H4 (cell line): Measurements from ENCODE around the gene CCDC33. TPM values are rescaled to one million over a fixed set of nuclear protein-coding genes. Genes with fewer than 3 reads are reported as not detected.
A peak's percentile ranks its signal among the peaks of the same experiment; 100 is the strongest.

Experiments
- DNase-seq: peaks from one replicate; pipeline ENCODE4 v3.0.0-alpha.2; 2015; ENCODE audit warnings: low spot score
- total RNA-seq: library from RNA; depleted of rRNA; stranded (reverse); fragments of >200 nt; shearing (Covaris generic); gene quantifications from 2 replicates; pipeline ENCODE4 v1.2.3, GENCODE V29; 2014; rRNA removed

The CCDC33 gene
- total RNA-seq, 1 experiment from 2014 or later, result 2.0 TPM

- DNase-seq, result no peak
Observed at GRCh38 chr15:74380361-74381189, 144.4 kb downstream of the CCDC33 start.

GRCh38 chr15:74381190-74381453 is 145.0 kb downstream of the CCDC33 start:
- DNase-seq, result no peak

- no peak for DNase-seq
Observed at GRCh38 chr15:74381481-74381880, 145.4 kb downstream of the CCDC33 start.

GRCh38 chr15:74382004-74382816 is 146.1 kb downstream of the CCDC33 start:
- peak; percentile 57 for DNase-seq

GRCh38 chr15:74383286-74383685 is 147.2 kb downstream of the CCDC33 start:
- DNase-seq, result no peak

GRCh38 chr15:74383695-74384565 is 147.8 kb downstream of the CCDC33 start:
- DNase-seq, result no peak

- DNase-seq, result no peak
Observed at GRCh38 chr15:74384566-74384880, 148.4 kb downstream of the CCDC33 start.

- peak; percentile 37 for DNase-seq
Observed at GRCh38 chr15:74384881-74385643, 148.9 kb downstream of the CCDC33 start.

- DNase-seq, result no peak
Observed at GRCh38 chr15:74385733-74386132, 149.6 kb downstream of the CCDC33 start.

Other genes with a start within 250 kb of the CCDC33 start
- 5.2 and 6.7 TPM in 2 replicates for gene STOML1, start 244.0 kb upstream of the CCDC33 start, total RNA-seq
- gene PML, start 241.6 kb upstream of the CCDC33 start, total RNA-seq, result 19.0 and 20.0 TPM in 2 replicates
- not detected in 2 replicates for gene GOLGA6A, start 153.8 kb upstream of the CCDC33 start, total RNA-seq
- gene ISLR2, start 105.7 kb upstream of the CCDC33 start, total RNA-seq, result not detected in 2 replicates
- gene ISLR, start 62.6 kb upstream of the CCDC33 start, total RNA-seq, result 0.06 TPM in 1 of 2 replicates, not detected in the other
- gene STRA6, start 33.5 kb upstream of the CCDC33 start, total RNA-seq, result 12.9 and 16.8 TPM in 2 replicates
- not detected in 2 replicates for gene CYP11A1, start 131.3 kb downstream of the CCDC33 start, total RNA-seq
- gene SEMA7A, start 197.6 kb downstream of the CCDC33 start, total RNA-seq, result 0.53 and 0.91 TPM in 2 replicates
- 78.0 and 83.9 TPM in 2 replicates for gene UBL7, start 224.8 kb downstream of the CCDC33 start, total RNA-seq